HepG2 (cell line): ENCODE results near the gene KRT73.

Experiments used
- FOSL2 ChIP-seq: sonication (generic); formaldehyde crosslinking; IDR thresholded peaks from 2 replicates; pipeline ENCODE4 v1.4.0; 2020; ENCODE audit warnings: missing genetic modification reagents
- MTF2 ChIP-seq: sonication (generic); formaldehyde crosslinking; IDR thresholded peaks from 2 replicates; pipeline ENCODE4 v1.5.0; 2020; ENCODE audit warnings: missing genetic modification reagents, borderline replicate concordance
- NFYB ChIP-seq: sonication (generic); formaldehyde crosslinking; IDR thresholded peaks from 2 replicates; pipeline ENCODE4 v1.4.0; 2020; ENCODE audit warnings: missing genetic modification reagents
- ZNF124 ChIP-seq: sonication (generic); formaldehyde crosslinking; IDR thresholded peaks from 2 replicates; pipeline ENCODE4 v1.4.0; 2020; ENCODE audit warnings: missing genetic modification reagents
- ZNF761 ChIP-seq: sonication (generic); formaldehyde crosslinking; conservative IDR thresholded peaks from 2 replicates; pipeline ENCODE4 v1.4.0; 2020; ENCODE audit warnings: mild to moderate bottlenecking, missing genetic modification reagents

GRCh38 chr12:52645120-52645761 lies 26.9 kb upstream of the KRT73 start:
- TF ChIP-seq MTF2 (CRISPR knock-in tag) (no peak), NFYB (CRISPR knock-in tag) (no peak), ZNF124 (CRISPR knock-in tag) (no peak), FOSL2 (CRISPR knock-in tag) (no peak), ZNF761 (no peak)
